Suprapubic skin (tissue), 4 donors: ENCODE results near the gene NIPSNAP3A.

Experiments
- EP300 ChIP-seq: sonication (generic); formaldehyde crosslinking; IDR thresholded peaks from one replicate; pipeline ENCODE4 v1.6.1; 2017; ENCODE audit warnings: antibody characterized with exemption
- POLR2A ChIP-seq, 2 donors: fragments of 450-650 bp; IDR thresholded peaks; one replicate each; pipeline ENCODE4 v1.6.1; 2017; ENCODE audit warnings: antibody characterized with exemption in 2 of 2, mild to moderate bottlenecking in 2 of 2, moderate library complexity in 2 of 2
- POLR2AphosphoS5 ChIP-seq, 3 donors: sonication (generic); formaldehyde crosslinking; IDR thresholded peaks; one replicate each; pipeline ENCODE4 v1.6.1; 2017; ENCODE audit warnings: antibody characterized with exemption in 3 of 3
- TF ChIP-seq, protein P1 (sequence below), 2 donors: fragments of 200-600 bp in 1 of 2; fragments of 450-650 bp in 1 of 2; sonication (generic) in 1 of 2; IDR thresholded peaks; one replicate each; pipeline ENCODE4 v1.5.1; 2016 to 2019; ENCODE audit warnings: antibody characterized with exemption in 2 of 2, mild to moderate bottlenecking in 1 of 2, moderate library complexity in 1 of 2

DNA sequence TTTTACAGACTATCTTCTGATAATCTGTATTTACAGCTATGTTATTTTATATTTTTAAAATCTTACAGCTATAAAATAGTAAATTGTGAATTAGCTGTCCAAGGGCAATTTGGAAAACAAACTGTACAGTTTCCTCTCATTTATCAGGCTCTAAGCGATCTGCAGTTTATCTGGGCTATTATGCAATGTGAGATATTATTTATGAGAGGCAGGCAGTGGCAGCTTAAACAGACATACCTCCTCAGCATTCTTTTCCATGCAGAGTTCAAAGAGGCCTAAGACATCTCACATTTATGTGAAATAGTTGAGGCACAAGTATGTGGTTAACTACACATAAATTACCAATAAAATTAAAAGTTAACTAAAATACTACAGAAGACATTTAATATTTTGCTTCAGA, 26.6 kb downstream of the NIPSNAP3A start:
- TF ChIP-seq, protein P1, sequence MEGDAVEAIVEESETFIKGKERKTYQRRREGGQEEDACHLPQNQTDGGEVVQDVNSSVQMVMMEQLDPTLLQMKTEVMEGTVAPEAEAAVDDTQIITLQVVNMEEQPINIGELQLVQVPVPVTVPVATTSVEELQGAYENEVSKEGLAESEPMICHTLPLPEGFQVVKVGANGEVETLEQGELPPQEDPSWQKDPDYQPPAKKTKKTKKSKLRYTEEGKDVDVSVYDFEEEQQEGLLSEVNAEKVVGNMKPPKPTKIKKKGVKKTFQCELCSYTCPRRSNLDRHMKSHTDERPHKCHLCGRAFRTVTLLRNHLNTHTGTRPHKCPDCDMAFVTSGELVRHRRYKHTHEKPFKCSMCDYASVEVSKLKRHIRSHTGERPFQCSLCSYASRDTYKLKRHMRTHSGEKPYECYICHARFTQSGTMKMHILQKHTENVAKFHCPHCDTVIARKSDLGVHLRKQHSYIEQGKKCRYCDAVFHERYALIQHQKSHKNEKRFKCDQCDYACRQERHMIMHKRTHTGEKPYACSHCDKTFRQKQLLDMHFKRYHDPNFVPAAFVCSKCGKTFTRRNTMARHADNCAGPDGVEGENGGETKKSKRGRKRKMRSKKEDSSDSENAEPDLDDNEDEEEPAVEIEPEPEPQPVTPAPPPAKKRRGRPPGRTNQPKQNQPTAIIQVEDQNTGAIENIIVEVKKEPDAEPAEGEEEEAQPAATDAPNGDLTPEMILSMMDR (IDR thresholded peaks at IDR 0.05) = no peak
- TF ChIP-seq POLR2A (IDR thresholded peaks at IDR 0.05) (no peak), POLR2AphosphoS5 (IDR thresholded peaks at IDR 0.05) (no peak), EP300 (no peak)
